A673 (cell line): ENCODE results near the gene KCNIP4.

ENCODE experiments used
- CTCF ChIP-seq: fragments of 300-800, 200-600 bp; sonication (generic); conservative IDR thresholded peaks from 2 replicates; pipeline ENCODE4 v1.5.1; 2017; ENCODE audit warnings: low read depth, mild to moderate bottlenecking, antibody characterized with exemption, low read length, moderate library complexity, mixed read lengths
- EZH2 ChIP-seq: fragments of 200-600 bp; sonication (generic); IDR thresholded peaks from 2 replicates; pipeline ENCODE4 v1.6.1; 2017; ENCODE audit warnings: borderline replicate concordance, low read depth, mild to moderate bottlenecking, mixed read lengths, antibody characterized with exemption, low read length; ENCODE audit not compliant: poor library complexity, severe bottlenecking

GRCh38 chr4:21202959-21203358, 745.6 kb downstream of the KCNIP4 start:
- TF ChIP-seq CTCF (no peak), EZH2 (no peak)
